ENCODE measurements around the gene ACOT4.
"Not testable (repeated sequence)": the region's sequence is repeated elsewhere in the genome, so short reads cannot be mapped to it uniquely, and the experiment has no call there.

ACOT4 gene

GRCh38 chr14:73562256-73562655 is 29.4 kb upstream of the ACOT4 start:
- H3K79me1 ChIP-seq (replicated peaks; ENCODE audit: low read length, poor library complexity, severe bottlenecking); H3K4me1 ChIP-seq (ENCODE audit: control insufficient read depth, insufficient read depth, low read depth, low read length); H2AK5ac ChIP-seq (ENCODE audit: low read length, severe bottlenecking); H3K27ac ChIP-seq (ENCODE audit: low read length, poor library complexity, severe bottlenecking); H3K14ac ChIP-seq (ENCODE audit: low read length in 2 of 2); H2BK5ac ChIP-seq (ENCODE audit: low read depth, low read length, poor library complexity, severe bottlenecking); H4K91ac ChIP-seq (ENCODE audit: low read length); H3K4me3 ChIP-seq (ENCODE audit: insufficient read depth in 1 of 2, low read depth in 1 of 2, low read length in 2 of 2); H2BK120ac ChIP-seq (ENCODE audit: low read depth, low read length); H3K27me3 ChIP-seq (ENCODE audit: control insufficient read depth in 1 of 2, insufficient read depth in 1 of 2, low read length in 2 of 2); H3K18ac ChIP-seq (ENCODE audit: low read depth in 1 of 2, low read length in 2 of 2); H2BK15ac ChIP-seq (ENCODE audit: low read depth, poor library complexity, severe bottlenecking); H3K9ac ChIP-seq (ENCODE audit: low read length); H3K36me3 ChIP-seq (ENCODE audit: control insufficient read depth in 1 of 2, insufficient read depth in 2 of 2, low read depth in 1 of 2, low read length in 2 of 2); H2BK12ac ChIP-seq (ENCODE audit: low read length in 2 of 2); H3K9me3 ChIP-seq (ENCODE audit: control insufficient read depth, low read length); H4K8ac ChIP-seq (ENCODE audit: low read length); DNase-seq; H3K23ac ChIP-seq (ENCODE audit: low read length in 2 of 2); H2AFZ ChIP-seq (ENCODE audit: low read depth, low read length); H3K4ac ChIP-seq (ENCODE audit: low read depth in 1 of 2, low read length in 2 of 2); H3K4me2 ChIP-seq (ENCODE audit: low read length, poor library complexity, severe bottlenecking): not testable (repeated sequence)
- 97% methylated on average over 5 of the region's 7 CpGs for WGBS

DNA sequence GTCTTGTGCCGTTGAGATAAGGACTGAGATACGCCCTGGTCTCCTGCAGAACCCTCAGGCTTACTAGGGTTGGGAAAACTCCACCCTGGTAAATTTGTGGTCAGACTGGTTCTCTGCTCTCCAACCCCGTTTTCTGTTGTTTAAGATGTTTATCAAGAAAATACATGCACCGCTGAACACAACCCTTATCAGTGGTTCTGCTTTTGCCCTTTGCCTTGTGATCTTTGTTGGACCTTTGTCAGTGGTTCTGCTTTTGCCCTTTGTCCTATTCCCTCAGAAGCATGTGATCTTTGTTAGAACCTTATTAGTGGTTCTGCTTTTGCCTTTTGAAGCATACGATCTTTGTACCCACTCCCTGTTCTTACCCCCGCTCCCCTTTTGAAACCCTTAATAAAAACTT is 29.0 kb upstream of the ACOT4 start:
- not testable (repeated sequence) for H3K9ac ChIP-seq (ENCODE audit: low read length); H4K91ac ChIP-seq (ENCODE audit: low read length); H3K9me3 ChIP-seq (ENCODE audit: control insufficient read depth, low read length); H3K27ac ChIP-seq (ENCODE audit: low read length, poor library complexity, severe bottlenecking); H3K18ac ChIP-seq (ENCODE audit: low read depth in 1 of 2, low read length in 2 of 2); H2BK15ac ChIP-seq (ENCODE audit: low read depth, poor library complexity, severe bottlenecking); H2AK5ac ChIP-seq (ENCODE audit: low read length, severe bottlenecking); H3K14ac ChIP-seq (ENCODE audit: low read length in 2 of 2); H4K8ac ChIP-seq (ENCODE audit: low read length); DNase-seq; H3K27me3 ChIP-seq (ENCODE audit: control insufficient read depth in 1 of 2, insufficient read depth in 1 of 2, low read length in 2 of 2); H3K4ac ChIP-seq (ENCODE audit: low read depth in 1 of 2, low read length in 2 of 2); H3K79me1 ChIP-seq (replicated peaks; ENCODE audit: low read length, poor library complexity, severe bottlenecking); H3K4me1 ChIP-seq (ENCODE audit: control insufficient read depth, insufficient read depth, low read depth, low read length); H2BK12ac ChIP-seq (ENCODE audit: low read length in 2 of 2); H2BK5ac ChIP-seq (ENCODE audit: low read depth, low read length, poor library complexity, severe bottlenecking); H3K23ac ChIP-seq (ENCODE audit: low read length in 2 of 2); H3K36me3 ChIP-seq (ENCODE audit: control insufficient read depth in 1 of 2, insufficient read depth in 2 of 2, low read depth in 1 of 2, low read length in 2 of 2); H2AFZ ChIP-seq (ENCODE audit: low read depth, low read length); H3K4me3 ChIP-seq (ENCODE audit: insufficient read depth in 1 of 2, low read depth in 1 of 2, low read length in 2 of 2); H3K4me2 ChIP-seq (ENCODE audit: low read length, poor library complexity, severe bottlenecking); H2BK120ac ChIP-seq (ENCODE audit: low read depth, low read length)
- 90% methylated on average over 6 of the region's 6 CpGs for WGBS

DNA sequence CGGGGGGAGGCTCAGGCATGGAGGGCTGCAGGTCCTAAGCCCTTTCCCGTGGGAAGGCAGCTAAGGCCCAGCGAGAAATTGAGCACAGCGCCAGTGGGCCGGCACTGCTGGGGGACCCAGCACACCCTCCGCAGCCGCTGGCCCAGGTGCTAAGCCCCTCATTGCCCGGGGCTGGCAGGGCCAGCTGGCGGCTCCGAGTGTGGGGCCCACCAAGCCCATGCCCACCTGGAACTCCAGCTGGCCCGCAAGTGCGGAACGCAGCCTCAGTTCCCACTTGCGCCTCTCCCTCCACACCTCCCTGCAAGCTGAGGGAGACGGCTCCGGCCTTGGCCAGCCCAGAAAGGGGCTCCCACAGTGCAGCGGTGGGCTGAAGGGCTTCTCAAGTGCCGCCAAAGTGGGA is 25.2 kb upstream of the ACOT4 start:
- not testable (repeated sequence) for H2AFZ ChIP-seq (ENCODE audit: low read depth, low read length); H3K27me3 ChIP-seq (ENCODE audit: control insufficient read depth in 1 of 2, insufficient read depth in 1 of 2, low read length in 2 of 2); H3K18ac ChIP-seq (ENCODE audit: low read depth in 1 of 2, low read length in 2 of 2); H3K9ac ChIP-seq (ENCODE audit: low read length); H3K27ac ChIP-seq (ENCODE audit: low read length, poor library complexity, severe bottlenecking); H4K91ac ChIP-seq (ENCODE audit: low read length); H3K4me1 ChIP-seq (ENCODE audit: control insufficient read depth, insufficient read depth, low read depth, low read length); DNase-seq; H2AK5ac ChIP-seq (ENCODE audit: low read length, severe bottlenecking); H2BK15ac ChIP-seq (ENCODE audit: low read depth, poor library complexity, severe bottlenecking); H3K4me2 ChIP-seq (ENCODE audit: low read length, poor library complexity, severe bottlenecking); H3K36me3 ChIP-seq (ENCODE audit: control insufficient read depth in 1 of 2, insufficient read depth in 2 of 2, low read depth in 1 of 2, low read length in 2 of 2); H2BK12ac ChIP-seq (ENCODE audit: low read length in 2 of 2); H3K23ac ChIP-seq (ENCODE audit: low read length in 2 of 2); H3K4me3 ChIP-seq (ENCODE audit: insufficient read depth in 1 of 2, low read depth in 1 of 2, low read length in 2 of 2); H2BK120ac ChIP-seq (ENCODE audit: low read depth, low read length); H4K8ac ChIP-seq (ENCODE audit: low read length); H2BK5ac ChIP-seq (ENCODE audit: low read depth, low read length, poor library complexity, severe bottlenecking); H3K9me3 ChIP-seq (ENCODE audit: control insufficient read depth, low read length); H3K79me1 ChIP-seq (replicated peaks; ENCODE audit: low read length, poor library complexity, severe bottlenecking); H3K4ac ChIP-seq (ENCODE audit: low read depth in 1 of 2, low read length in 2 of 2)
- 97% methylated on average over 18 of the region's 18 CpGs for WGBS
- peak overlapping the region in 1 of 2 experiments; percentile 35 for H3K14ac ChIP-seq (ENCODE audit: low read length in 2 of 2)

DNA sequence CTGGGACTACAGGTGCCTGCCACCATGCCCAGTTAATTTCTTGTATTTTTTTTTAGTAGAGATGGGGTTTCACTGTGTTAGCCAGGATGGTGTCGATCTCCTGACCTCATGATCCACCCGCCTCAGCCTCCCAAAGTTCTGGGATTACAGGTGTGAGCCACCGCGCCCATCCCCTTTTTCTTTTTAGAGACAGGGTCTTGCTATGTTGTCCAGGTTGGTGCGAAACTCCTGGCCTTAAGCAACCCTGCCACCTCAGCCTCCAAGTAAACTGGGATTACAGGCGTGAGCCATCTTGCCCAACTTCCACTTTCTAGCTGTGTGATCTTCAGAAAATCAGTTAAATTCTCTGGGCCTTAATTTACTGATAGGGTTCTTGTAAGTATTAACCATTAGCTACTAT is 24.7 kb upstream of the ACOT4 start:
- not testable (repeated sequence) for H2AFZ ChIP-seq (ENCODE audit: low read depth, low read length); H3K4ac ChIP-seq (ENCODE audit: low read depth in 1 of 2, low read length in 2 of 2); H2AK5ac ChIP-seq (ENCODE audit: low read length, severe bottlenecking); H2BK5ac ChIP-seq (ENCODE audit: low read depth, low read length, poor library complexity, severe bottlenecking); H2BK12ac ChIP-seq (ENCODE audit: low read length in 2 of 2); H3K4me2 ChIP-seq (ENCODE audit: low read length, poor library complexity, severe bottlenecking); H3K27me3 ChIP-seq (ENCODE audit: control insufficient read depth in 1 of 2, insufficient read depth in 1 of 2, low read length in 2 of 2); DNase-seq; H4K8ac ChIP-seq (ENCODE audit: low read length); H3K18ac ChIP-seq (ENCODE audit: low read depth in 1 of 2, low read length in 2 of 2); H3K4me1 ChIP-seq (ENCODE audit: control insufficient read depth, insufficient read depth, low read depth, low read length); H3K36me3 ChIP-seq (ENCODE audit: control insufficient read depth in 1 of 2, insufficient read depth in 2 of 2, low read depth in 1 of 2, low read length in 2 of 2); H3K23ac ChIP-seq (ENCODE audit: low read length in 2 of 2); H3K4me3 ChIP-seq (ENCODE audit: insufficient read depth in 1 of 2, low read depth in 1 of 2, low read length in 2 of 2); H3K9me3 ChIP-seq (ENCODE audit: control insufficient read depth, low read length); H3K9ac ChIP-seq (ENCODE audit: low read length); H3K14ac ChIP-seq (ENCODE audit: low read length in 2 of 2); H2BK120ac ChIP-seq (ENCODE audit: low read depth, low read length); H3K79me1 ChIP-seq (replicated peaks; ENCODE audit: low read length, poor library complexity, severe bottlenecking); H2BK15ac ChIP-seq (ENCODE audit: low read depth, poor library complexity, severe bottlenecking); H3K27ac ChIP-seq (ENCODE audit: low read length, poor library complexity, severe bottlenecking); H4K91ac ChIP-seq (ENCODE audit: low read length)
- 100% methylated on average over 5 of the region's 6 CpGs for WGBS

All from mesenchymal stem cell (in vitro differentiated cells and primary cell).